H9 (cell line): ENCODE measurements around the gene DNASE1L3. TPM values are rescaled to one million over a fixed set of nuclear protein-coding genes. Genes with fewer than 3 reads are reported as not detected.

Experiments used
- DNase-seq: peaks from one replicate; pipeline ENCODE4 v3.0.0-alpha.2; 2017
- H2AFZ ChIP-seq: one replicate; pipeline ENCODE4 v1.6.1; 2013; ENCODE audit warnings: mild to moderate bottlenecking, low read length, control low read depth, moderate library complexity
- H2AK5ac ChIP-seq: 2 replicates; pipeline ENCODE4 v1.6.1; 2013; ENCODE audit warnings: low read length, control low read depth, mixed read lengths; ENCODE audit not compliant: insufficient read length
- H2BK120ac ChIP-seq: one replicate; pipeline ENCODE4 v1.6.1; 2013; ENCODE audit warnings: low read depth, mild to moderate bottlenecking, low read length, control low read depth, inconsistent platforms; ENCODE audit not compliant: poor library complexity, severe bottlenecking
- H2BK12ac ChIP-seq: 2 replicates; pipeline ENCODE4 v1.6.1; 2013; ENCODE audit warnings: low read length, control low read depth, mixed read lengths, low read depth; ENCODE audit not compliant: insufficient read length
- H2BK15ac ChIP-seq: 2 replicates; pipeline ENCODE4 v1.6.1; 2013; ENCODE audit warnings: low read depth, low read length, control low read depth
- H2BK20ac ChIP-seq: one replicate; pipeline ENCODE4 v1.6.1; 2013; ENCODE audit warnings: low read depth, mild to moderate bottlenecking, low read length, control low read depth, inconsistent platforms; ENCODE audit not compliant: poor library complexity, severe bottlenecking
- H2BK5ac ChIP-seq: 2 replicates; pipeline ENCODE4 v1.6.1; 2013; ENCODE audit warnings: low read length, control low read depth, mixed read lengths; ENCODE audit not compliant: insufficient read length
- H3K14ac ChIP-seq: 2 replicates; pipeline ENCODE4 v1.6.1; 2013; ENCODE audit warnings: low read length, control low read depth; ENCODE audit not compliant: insufficient read depth
- H3K18ac ChIP-seq: 2 replicates; pipeline ENCODE4 v1.6.1; 2013; ENCODE audit warnings: low read depth, mild to moderate bottlenecking, mixed read lengths, low read length, control low read depth; ENCODE audit not compliant: insufficient read length
- H3K23ac ChIP-seq: 2 replicates; pipeline ENCODE4 v1.6.1; 2013; ENCODE audit warnings: low read length, control low read depth, mixed read lengths, low read depth; ENCODE audit not compliant: insufficient read length
- H3K23me2 ChIP-seq: 2 replicates; pipeline ENCODE4 v1.6.1; 2013; ENCODE audit warnings: low read depth, mild to moderate bottlenecking, mixed read lengths, low read length, control low read depth; ENCODE audit not compliant: insufficient read length, poor library complexity, severe bottlenecking
- H3K27ac ChIP-seq: 2 replicates; pipeline ENCODE4 v1.5.1; 2013; ENCODE audit warnings: low read length, control low read depth, mixed read lengths, low read depth; ENCODE audit not compliant: insufficient read length
- H3K27me3 ChIP-seq: 2 replicates; pipeline ENCODE4 v1.6.1; 2013; ENCODE audit warnings: low read length, control low read depth, inconsistent platforms; ENCODE audit not compliant: insufficient read depth
- H3K4ac ChIP-seq: 2 replicates; pipeline ENCODE4 v1.6.1; 2013; ENCODE audit warnings: low read depth, mild to moderate bottlenecking, control low read depth, inconsistent platforms, low read length, moderate library complexity
- H3K4me1 ChIP-seq: 2 replicates; pipeline ENCODE4 v1.6.1; 2013; ENCODE audit warnings: low read length, control low read depth, inconsistent platforms; ENCODE audit not compliant: insufficient read depth
- H3K4me2 ChIP-seq: 2 replicates; pipeline ENCODE4 v1.6.1; 2013; ENCODE audit warnings: low read length, control low read depth, mixed read lengths; ENCODE audit not compliant: insufficient read length, insufficient read depth
- H3K56ac ChIP-seq: 2 replicates; pipeline ENCODE4 v1.6.1; 2013; ENCODE audit warnings: low read depth, mild to moderate bottlenecking, mixed read lengths, low read length, control low read depth; ENCODE audit not compliant: insufficient read length
- H3K79me1 ChIP-seq: 2 replicates; pipeline ENCODE4 v1.6.1; 2013; ENCODE audit warnings: low read depth, mild to moderate bottlenecking, moderate library complexity, low read length, control low read depth, inconsistent platforms; ENCODE audit not compliant: insufficient read depth, poor library complexity, severe bottlenecking
- H3K79me2 ChIP-seq: 2 replicates; pipeline ENCODE4 v1.6.1; 2013; ENCODE audit warnings: low read length, control low read depth, inconsistent platforms; ENCODE audit not compliant: insufficient read depth
- H3K9ac ChIP-seq: 2 replicates; pipeline ENCODE4 v1.6.1; 2013; ENCODE audit warnings: low read length, control low read depth, mixed read lengths; ENCODE audit not compliant: insufficient read length; ENCODE audit errors: extremely low read depth
- H3K9me3 ChIP-seq: one replicate; pipeline ENCODE4 v1.6.1; 2013; ENCODE audit warnings: low read depth, low read length, inconsistent platforms; ENCODE audit not compliant: control insufficient read depth
- H3T11ph ChIP-seq: one replicate; pipeline ENCODE4 v1.6.1; 2013; ENCODE audit warnings: mild to moderate bottlenecking, low read length, control low read depth, inconsistent platforms
- H4K20me1 ChIP-seq: one replicate; pipeline ENCODE4 v1.6.1; 2013; ENCODE audit not compliant: control insufficient read depth, insufficient read length, insufficient read depth
- H4K5ac ChIP-seq: 2 replicates; pipeline ENCODE4 v1.6.1; 2013; ENCODE audit warnings: low read depth, mild to moderate bottlenecking, mixed read lengths, low read length, control low read depth; ENCODE audit not compliant: insufficient read length
- H4K8ac ChIP-seq: replicated peaks from 2 replicates; pipeline ENCODE4 v1.6.1; 2013; ENCODE audit warnings: low read length, control low read depth, mixed read lengths, low read depth; ENCODE audit not compliant: insufficient read length
- H4K91ac ChIP-seq: 2 replicates; pipeline ENCODE4 v1.6.1; 2013; ENCODE audit warnings: low read depth, mild to moderate bottlenecking, moderate library complexity, mixed read lengths, low read length, control low read depth; ENCODE audit not compliant: insufficient read length
- H3K27ac Mint-ChIP-seq, 3 experiments: 2 replicates in 2 of 3; 3 replicates in 1 of 3; pipeline ENCODE4 v1.8.0; 2020 to 2021; ENCODE audit warnings: mixed read lengths in 3 of 3, mild to moderate bottlenecking in 1 of 3, moderate library complexity in 1 of 3
- H3K27me3 Mint-ChIP-seq: 2 replicates; pipeline ENCODE4 v1.8.0; 2021; ENCODE audit warnings: low read depth, mild to moderate bottlenecking, moderate library complexity, mixed read lengths
- H3K36me3 Mint-ChIP-seq, 3 experiments: 2 replicates in 2 of 3; 3 replicates in 1 of 3; pipeline ENCODE4 v1.8.0; 2020 to 2021; ENCODE audit warnings: low read depth in 3 of 3, mixed read lengths in 3 of 3; ENCODE audit not compliant: insufficient read depth in 1 of 3
- H3K4me1 Mint-ChIP-seq, 2 experiments: 2 replicates each; pipeline ENCODE4 v1.8.0; 2020; ENCODE audit warnings: mixed read lengths in 2 of 2
- H3K4me3 Mint-ChIP-seq, 2 experiments: 2 replicates in 1 of 2; 3 replicates in 1 of 2; pipeline ENCODE4 v1.8.0; 2020 to 2021; ENCODE audit warnings: mild to moderate bottlenecking in 2 of 2, mixed read lengths in 2 of 2, moderate library complexity in 1 of 2
- H3K9me3 Mint-ChIP-seq, 2 experiments: 2 replicates in 1 of 2; 3 replicates in 1 of 2; pipeline ENCODE4 v1.8.0; 2020; ENCODE audit warnings: mild to moderate bottlenecking in 2 of 2, mixed read lengths in 2 of 2, moderate library complexity in 1 of 2
- CTCF ChIP-seq: fragments of 200-600 bp; sonication (generic); conservative IDR thresholded peaks from 3 replicates; pipeline ENCODE4 v1.8.0; 2021; ENCODE audit warnings: antibody characterized with exemption, mild to moderate bottlenecking
- WGBS: extraction: QIAGEN DNeasy Blood & Tissue Kit; methylation state at CpG from one replicate; pipeline ENCODE4 v1.1.7; 2013; ENCODE audit warnings: missing lambda C conversion rate, low lambda C conversion rate, mixed read lengths; ENCODE audit not compliant: insufficient read length; ENCODE audit errors: extremely low coverage; 5-methylcytosine and 5-hydroxymethylcytosine counted together
- total RNA-seq: library from RNA; stranded (reverse); gene quantifications from 2 replicates; pipeline ENCODE4 v1.2.1, GENCODE V29; 2021

Gene DNASE1L3
- total RNA-seq, 1 experiment from 2014 or later = not detected

GRCh38 chr3:58258392-58259055 lies 47.8 kb upstream of the DNASE1L3 start:
- H3K4me3 Mint-ChIP-seq = no peak overlapping the region
- no peak overlapping the region for H3K14ac ChIP-seq
- H3K79me2 ChIP-seq = no peaks in the 10 kb centered on the region
- H4K5ac ChIP-seq = no peak overlapping the region
- no peaks in the 10 kb centered on the region for H3K23me2 ChIP-seq
- H3K36me3 Mint-ChIP-seq = no peaks in the 10 kb centered on the region
- H3K56ac ChIP-seq = no peak overlapping the region
- H3K4ac ChIP-seq = no peak overlapping the region
- no peaks in the 10 kb centered on the region; the same call in 1 of the 2 replicates for H3K27me3 Mint-ChIP-seq
- H3K4me1 ChIP-seq = no peaks in the 10 kb centered on the region
- H3K27ac Mint-ChIP-seq = no peak overlapping the region
- H3K27ac ChIP-seq = no peak overlapping the region
- H2BK20ac ChIP-seq = no peak overlapping the region
- H3K23ac ChIP-seq = no peak overlapping the region
- no peak overlapping the region for H4K91ac ChIP-seq
- no peak for TF ChIP-seq CTCF
- no CpG with 5 or more reads among the region's 10 CpGs for WGBS
- H2BK15ac ChIP-seq = no peak overlapping the region
- H3T11ph ChIP-seq = no peak overlapping the region
- no peak overlapping the region for H2AK5ac ChIP-seq
- H2AFZ ChIP-seq = no peak overlapping the region
- no peaks in the 10 kb centered on the region for H3K79me1 ChIP-seq
- H2BK120ac ChIP-seq = no peak overlapping the region
- H2BK5ac ChIP-seq = no peak overlapping the region
- no peak overlapping the region for H3K4me2 ChIP-seq
- H3K4me1 Mint-ChIP-seq = no peaks in the 10 kb centered on the region
- no peaks in the 10 kb centered on the region for H3K9me3 Mint-ChIP-seq
- H4K8ac ChIP-seq = no peak overlapping the region
- no peak overlapping the region for H2BK12ac ChIP-seq
- H3K27me3 ChIP-seq = no peaks in the 10 kb centered on the region
- no peak overlapping the region for H3K9ac ChIP-seq
- no peaks in the 10 kb centered on the region for H4K20me1 ChIP-seq
- no peak overlapping the region for H3K18ac ChIP-seq
- no peak for DNase-seq
- no peaks in the 10 kb centered on the region for H3K9me3 ChIP-seq
